ENCODE data around the gene HDC. TPM values are rescaled to one million over a fixed set of nuclear protein-coding genes. Genes with fewer than 3 reads are reported as not detected.

Gene HDC
- total and polyA plus RNA-seq, 2 donors (not counting 3 experiments of a cell fraction or from before 2014, with no cell fraction given): not detected

- CTCF ChIA-PET: no interaction called here
Observed at GRCh38 chr15:50287324-50288116, 22.0 kb upstream of the HDC start.

More at GRCh38 chr15:50287324-50288116, 22.0 kb upstream of the HDC start:
- no peak overlapping the region for H3K4me2 ChIP-seq (ENCODE audit: insufficient read depth, low read length)
- POLR2A ChIA-PET: no interaction called here
- TF ChIP-seq MAX (IDR thresholded peaks at IDR 0.05; ENCODE audit: insufficient read depth, insufficient read length) (no peak), POLR2A (IDR thresholded peaks at IDR 0.05; ENCODE audit: low read depth, low read length) (no peak), EZH2 (IDR thresholded peaks at IDR 0.05; ENCODE audit: borderline replicate concordance, low read depth, low read length, severe bottlenecking) (no peak), CTCF (IDR thresholded peaks at IDR 0.05; ENCODE audit: extremely low read depth in 1 of 2, insufficient read depth in 1 of 2, low read depth in 1 of 2, low read length in 2 of 2) (no peak), JUN (IDR thresholded peaks at IDR 0.05; ENCODE audit: borderline replicate concordance, insufficient read depth, insufficient read length, low read depth) (no peak), MYC (IDR thresholded peaks at IDR 0.05; ENCODE audit: low read depth, low read length) (no peak), POLR2AphosphoS5 (IDR thresholded peaks at IDR 0.05; ENCODE audit: insufficient read depth, low read depth, low read length) (no peak), FOS (IDR thresholded peaks at IDR 0.05; ENCODE audit: borderline replicate concordance, insufficient read depth, low read length) (no peak), GATA2 (IDR thresholded peaks at IDR 0.05; ENCODE audit: insufficient read depth, insufficient read length, low read depth, low read length) (no peak)
- DNase-seq (ENCODE audit: low read depth, low spot score) (no peak), FAIRE-seq (no peak)
- no peaks in the 10 kb centered on the region for H3K9me1 ChIP-seq (replicated peaks; ENCODE audit: control insufficient read depth, extremely low read depth, insufficient read depth, low read length)
- no peaks in the 10 kb centered on the region for H3K27me3 ChIP-seq (ENCODE audit: control insufficient read depth in 2 of 2, insufficient read depth in 2 of 2, low read length in 2 of 2)
- no peak overlapping the region for H3K9ac ChIP-seq (replicated peaks; ENCODE audit: extremely low read depth, insufficient read depth, low read length)
- intact Hi-C loops (cut with micrococcal nuclease) (no loop called here), dilution Hi-C loops (cut with MboI; ENCODE audit: extremely low pct_ligation_motif_present, low sequenced_read_pairs) (no loop called here)
- no peaks in the 10 kb centered on the region for H3K79me2 ChIP-seq (ENCODE audit: control insufficient read depth, insufficient read depth, low read length)
- no TSS peak for BruUV-seq (replicated peaks)
- no peaks in the 10 kb centered on the region for H3K9me3 ChIP-seq (replicated peaks; ENCODE audit: control insufficient read depth, insufficient read depth, low read length)
- no peaks in the 10 kb centered on the region for H4K20me1 ChIP-seq (replicated peaks; ENCODE audit: control insufficient read depth, extremely low read depth, insufficient read depth, low read length)
- peaks cover 12 to 19% of the 10 kb centered on the region in 2 experiments for H3K36me3 ChIP-seq (ENCODE audit: control insufficient read depth in 2 of 2, extremely low read depth in 1 of 2, insufficient read depth in 2 of 2, low read length in 2 of 2)
- H2AFZ ChIP-seq (ENCODE audit: low read depth, low read length): no peak overlapping the region
- H3K27ac ChIP-seq (ENCODE audit: insufficient read depth, low read depth, low read length): no peak overlapping the region
- no peaks in the 10 kb centered on the region for H3K4me1 ChIP-seq (ENCODE audit: control insufficient read depth, extremely low read depth, insufficient read depth, low read length)
- no peak overlapping the region for H3K4me3 ChIP-seq (replicated peaks in 1 of 3; ENCODE audit: insufficient read depth in 1 of 3, low read depth in 1 of 3, low read length in 3 of 3)
